Astrocyte of the spinal cord (primary cell): Measurements from ENCODE around the gene DGCR2.
"Not testable (repeated sequence)": the region's sequence is repeated elsewhere in the genome, so short reads cannot be mapped to it uniquely, and the experiment has no call there.

Source experiments
- DNase-seq: peaks from one replicate; pipeline ENCODE4 v3.0.0; 2011; ENCODE audit warnings: low read depth, low spot score
- H3K4me3 ChIP-seq: 2 replicates; pipeline ENCODE4 v1.5.1; 2011; ENCODE audit warnings: low read depth, mild to moderate bottlenecking, low read length, moderate library complexity
- in situ Hi-C: cut with HindIII; loops from 2 replicates; pipeline ENCODE4 v1.10.0; 2017; ENCODE audit warnings: low sequenced_read_pairs
- TF ChIP-seq, protein P1 (sequence below): IDR thresholded peaks from 2 replicates; pipeline ENCODE4 v1.5.1; 2012; ENCODE audit warnings: low read depth, mild to moderate bottlenecking, low read length, inconsistent platforms

DGCR2 gene

GRCh38 chr22:19011075-19011474 lies 111.1 kb downstream of the DGCR2 start:
- in situ Hi-C loops: no loop called here
- TF ChIP-seq, protein P1, sequence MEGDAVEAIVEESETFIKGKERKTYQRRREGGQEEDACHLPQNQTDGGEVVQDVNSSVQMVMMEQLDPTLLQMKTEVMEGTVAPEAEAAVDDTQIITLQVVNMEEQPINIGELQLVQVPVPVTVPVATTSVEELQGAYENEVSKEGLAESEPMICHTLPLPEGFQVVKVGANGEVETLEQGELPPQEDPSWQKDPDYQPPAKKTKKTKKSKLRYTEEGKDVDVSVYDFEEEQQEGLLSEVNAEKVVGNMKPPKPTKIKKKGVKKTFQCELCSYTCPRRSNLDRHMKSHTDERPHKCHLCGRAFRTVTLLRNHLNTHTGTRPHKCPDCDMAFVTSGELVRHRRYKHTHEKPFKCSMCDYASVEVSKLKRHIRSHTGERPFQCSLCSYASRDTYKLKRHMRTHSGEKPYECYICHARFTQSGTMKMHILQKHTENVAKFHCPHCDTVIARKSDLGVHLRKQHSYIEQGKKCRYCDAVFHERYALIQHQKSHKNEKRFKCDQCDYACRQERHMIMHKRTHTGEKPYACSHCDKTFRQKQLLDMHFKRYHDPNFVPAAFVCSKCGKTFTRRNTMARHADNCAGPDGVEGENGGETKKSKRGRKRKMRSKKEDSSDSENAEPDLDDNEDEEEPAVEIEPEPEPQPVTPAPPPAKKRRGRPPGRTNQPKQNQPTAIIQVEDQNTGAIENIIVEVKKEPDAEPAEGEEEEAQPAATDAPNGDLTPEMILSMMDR: no peak
- no peak for DNase-seq
- H3K4me3 ChIP-seq: no peak overlapping the region

DNA sequence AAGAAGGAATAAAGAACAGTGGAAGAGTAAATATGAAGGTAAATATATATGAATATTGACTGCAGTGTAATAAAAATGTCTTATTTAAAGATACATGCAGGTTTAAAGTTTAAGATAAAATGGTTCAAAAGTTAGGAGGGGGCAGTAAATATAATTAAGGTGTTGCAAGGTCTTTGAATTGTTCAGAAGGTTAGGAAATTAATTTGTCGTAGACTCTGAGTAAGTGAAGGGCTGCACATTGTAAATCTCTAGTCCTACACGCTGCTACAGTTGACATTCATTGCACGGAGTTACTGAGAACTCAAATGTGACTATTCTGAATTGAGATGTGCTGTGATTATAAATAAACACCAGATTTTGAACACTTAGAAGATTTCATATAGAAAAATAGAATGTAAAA lies 116.3 kb downstream of the DGCR2 start:
- TF ChIP-seq, protein P1: no peak
- in situ Hi-C loops: no loop called here
- DNase-seq: no peak
- no peak overlapping the region for H3K4me3 ChIP-seq

DNA sequence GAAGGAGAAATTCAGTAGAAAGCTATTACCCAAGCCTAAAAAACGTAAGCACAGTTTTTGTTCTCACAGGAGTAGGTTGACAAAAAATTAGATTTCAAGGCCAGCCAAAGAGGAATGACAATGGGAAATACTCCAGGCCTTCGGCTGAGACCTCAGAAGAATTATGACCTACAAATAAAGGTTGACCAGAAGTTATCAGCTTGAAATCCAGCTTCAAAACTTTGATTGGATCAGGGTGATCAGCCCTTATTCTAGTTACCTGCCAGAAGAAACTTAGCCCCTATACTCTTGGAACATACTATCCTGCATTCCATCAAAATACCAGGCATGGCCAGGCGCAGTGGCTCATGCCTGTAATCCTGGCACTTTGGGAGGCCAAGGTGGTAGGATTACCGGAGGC lies 117.7 kb downstream of the DGCR2 start:
- in situ Hi-C loops: no loop called here

GRCh38 chr22:19003508-19003907 lies 118.7 kb downstream of the DGCR2 start:
- in situ Hi-C loops: no loop called here
- DNase-seq: no peak
- no peak overlapping the region for H3K4me3 ChIP-seq
- TF ChIP-seq, protein P1: no peak

More for the DNA sequence above, 117.7 kb downstream of the DGCR2 start:
- DNase-seq: no peak
- TF ChIP-seq, protein P1: no peak
- no peak overlapping the region for H3K4me3 ChIP-seq

- no peak for DNase-seq
- H3K4me3 ChIP-seq: no peak overlapping the region
- TF ChIP-seq, protein P1: no peak
- in situ Hi-C loops: no loop called here
These were observed 119.6 kb downstream of the DGCR2 start for GRCh38 chr22:19002684-19003038.

DNA sequence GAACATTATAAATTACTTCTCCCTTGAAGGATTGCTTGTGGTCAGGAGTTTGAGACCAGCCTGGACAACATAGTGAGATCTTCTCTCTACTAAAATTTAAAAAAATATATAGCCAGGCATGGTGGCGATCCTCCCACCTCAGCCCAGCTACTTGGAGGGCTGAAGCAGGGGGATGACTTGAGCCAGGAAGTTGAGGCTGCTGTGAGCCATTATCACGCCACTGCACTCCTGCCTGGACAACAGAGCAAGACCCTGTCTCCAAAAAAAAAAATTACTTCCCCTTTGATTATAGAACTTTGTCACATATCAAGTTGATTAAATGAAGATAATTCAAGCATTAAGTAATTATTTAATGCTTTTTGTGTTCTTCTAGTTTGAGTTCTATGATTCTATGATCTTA lies 121.0 kb downstream of the DGCR2 start:
- no peak overlapping the region for H3K4me3 ChIP-seq
- TF ChIP-seq, protein P1: no peak
- DNase-seq: no peak
- in situ Hi-C loops: no loop called here

DNA sequence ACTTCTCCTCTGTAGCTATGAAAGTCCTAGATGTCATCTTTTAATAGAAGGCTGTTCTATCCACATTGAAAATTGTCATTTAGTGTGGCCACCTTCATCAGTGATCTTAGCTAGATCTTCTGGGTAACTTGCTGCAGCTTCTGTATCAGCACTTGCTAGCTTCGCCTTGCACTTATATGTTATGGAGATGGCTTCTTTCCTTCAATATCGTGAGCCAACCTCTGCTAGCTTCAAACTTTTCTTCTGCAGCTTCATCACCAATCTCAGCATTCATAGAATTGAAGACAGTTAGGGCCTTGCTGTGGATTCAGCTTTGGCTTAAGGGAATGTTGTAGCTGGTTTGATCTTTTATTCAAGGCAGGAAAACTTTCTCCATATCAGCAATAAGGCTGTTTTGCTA lies 122.1 kb downstream of the DGCR2 start:
- H3K4me3 ChIP-seq, DNase-seq, in situ Hi-C loops: not testable (repeated sequence)
